ENCODE results near the gene TJP1. TPM values are rescaled to one million over a fixed set of nuclear protein-coding genes. Genes with fewer than 3 reads are reported as not detected.
"Not testable (repeated sequence)": the region's sequence is repeated elsewhere in the genome, so short reads cannot be mapped to it uniquely, and the experiment has no call there.

TJP1 gene
- total RNA-seq, 1 donor from 2014 or later: 0.44 TPM

- no peak overlapping the region for H3K4me3 Mint-ChIP-seq
- no peak overlapping the region for H3K27ac Mint-ChIP-seq
- ATAC-seq (ENCODE audit: low read depth): no peak
- intact Hi-C loops (cut with micrococcal nuclease): no loop called here
- H3K9me3 Mint-ChIP-seq: no peaks in the 10 kb centered on the region
- ChIA-PET CTCF (no interaction called here), POLR2A (no interaction called here)
- H3K27me3 Mint-ChIP-seq: no peaks in the 10 kb centered on the region
- DNase-seq: no peak
- no peaks in the 10 kb centered on the region for H3K4me1 Mint-ChIP-seq
- TF ChIP-seq, protein P1, sequence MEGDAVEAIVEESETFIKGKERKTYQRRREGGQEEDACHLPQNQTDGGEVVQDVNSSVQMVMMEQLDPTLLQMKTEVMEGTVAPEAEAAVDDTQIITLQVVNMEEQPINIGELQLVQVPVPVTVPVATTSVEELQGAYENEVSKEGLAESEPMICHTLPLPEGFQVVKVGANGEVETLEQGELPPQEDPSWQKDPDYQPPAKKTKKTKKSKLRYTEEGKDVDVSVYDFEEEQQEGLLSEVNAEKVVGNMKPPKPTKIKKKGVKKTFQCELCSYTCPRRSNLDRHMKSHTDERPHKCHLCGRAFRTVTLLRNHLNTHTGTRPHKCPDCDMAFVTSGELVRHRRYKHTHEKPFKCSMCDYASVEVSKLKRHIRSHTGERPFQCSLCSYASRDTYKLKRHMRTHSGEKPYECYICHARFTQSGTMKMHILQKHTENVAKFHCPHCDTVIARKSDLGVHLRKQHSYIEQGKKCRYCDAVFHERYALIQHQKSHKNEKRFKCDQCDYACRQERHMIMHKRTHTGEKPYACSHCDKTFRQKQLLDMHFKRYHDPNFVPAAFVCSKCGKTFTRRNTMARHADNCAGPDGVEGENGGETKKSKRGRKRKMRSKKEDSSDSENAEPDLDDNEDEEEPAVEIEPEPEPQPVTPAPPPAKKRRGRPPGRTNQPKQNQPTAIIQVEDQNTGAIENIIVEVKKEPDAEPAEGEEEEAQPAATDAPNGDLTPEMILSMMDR (IDR thresholded peaks at IDR 0.05): no peak
- H3K36me3 Mint-ChIP-seq (ENCODE audit: low read depth): no peaks in the 10 kb centered on the region
These were observed 37.1 kb downstream of the TJP1 start for GRCh38 chr15:29785136-29785535.

DNA sequence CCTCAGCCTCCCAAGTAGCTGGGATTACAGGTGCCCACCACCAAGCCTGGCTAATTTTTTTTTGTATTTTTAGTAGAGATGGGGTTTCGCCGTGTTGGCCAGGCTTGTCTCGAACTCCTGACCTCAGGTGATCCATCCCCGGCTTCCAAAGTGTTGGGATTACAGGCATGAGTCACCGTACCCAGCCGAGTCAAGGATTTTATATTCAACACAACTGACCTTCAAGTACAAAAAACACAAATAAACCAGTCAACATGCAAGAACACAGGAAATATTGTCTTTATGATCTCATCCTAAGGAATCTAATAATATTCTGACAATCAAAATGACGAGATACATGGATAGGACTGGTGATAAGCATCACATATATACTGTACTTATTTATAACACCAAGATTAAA is 37.9 kb downstream of the TJP1 start:
- H3K4me3 Mint-ChIP-seq: no peak overlapping the region
- CTCF ChIA-PET: no interaction called here
- TF ChIP-seq, protein P1 (IDR thresholded peaks at IDR 0.05): no peak
- ATAC-seq (ENCODE audit: low read depth): no peak
- intact Hi-C loops (cut with micrococcal nuclease): no loop called here
- DNase-seq: no peak
- no peaks in the 10 kb centered on the region for H3K4me1 Mint-ChIP-seq
- POLR2A ChIA-PET: no interaction called here
- no peak overlapping the region for H3K27ac Mint-ChIP-seq
- no peaks in the 10 kb centered on the region for H3K36me3 Mint-ChIP-seq (ENCODE audit: low read depth)
- H3K9me3 Mint-ChIP-seq: no peaks in the 10 kb centered on the region
- H3K27me3 Mint-ChIP-seq: no peaks in the 10 kb centered on the region

- H3K27ac Mint-ChIP-seq; H3K4me1 Mint-ChIP-seq; ATAC-seq (ENCODE audit: low read depth); CTCF ChIA-PET; POLR2A ChIA-PET; H3K4me3 Mint-ChIP-seq; H3K9me3 Mint-ChIP-seq; H3K36me3 Mint-ChIP-seq (ENCODE audit: low read depth); intact Hi-C loops (cut with micrococcal nuclease); DNase-seq; H3K27me3 Mint-ChIP-seq: not testable (repeated sequence)
These were observed 39.5 kb downstream of the TJP1 start for GRCh38 chr15:29782816-29783215.

GRCh38 chr15:29778382-29778781 is 43.9 kb downstream of the TJP1 start:
- intact Hi-C loops (cut with micrococcal nuclease): no loop called here
- ATAC-seq (ENCODE audit: low read depth): no peak
- Mint-ChIP-seq H3K9me3 (no peaks in the 10 kb centered on the region), H3K36me3 (ENCODE audit: low read depth) (no peaks in the 10 kb centered on the region), H3K4me3 (no peak overlapping the region), H3K27ac (no peak overlapping the region), H3K4me1 (no peaks in the 10 kb centered on the region), H3K27me3 (peaks cover 11% of the 10 kb centered on the region)
- DNase-seq: no peak
- POLR2A ChIA-PET: no interaction called here
- CTCF ChIA-PET: no interaction called here
- TF ChIP-seq, protein P1 (IDR thresholded peaks at IDR 0.05): no peak

DNA sequence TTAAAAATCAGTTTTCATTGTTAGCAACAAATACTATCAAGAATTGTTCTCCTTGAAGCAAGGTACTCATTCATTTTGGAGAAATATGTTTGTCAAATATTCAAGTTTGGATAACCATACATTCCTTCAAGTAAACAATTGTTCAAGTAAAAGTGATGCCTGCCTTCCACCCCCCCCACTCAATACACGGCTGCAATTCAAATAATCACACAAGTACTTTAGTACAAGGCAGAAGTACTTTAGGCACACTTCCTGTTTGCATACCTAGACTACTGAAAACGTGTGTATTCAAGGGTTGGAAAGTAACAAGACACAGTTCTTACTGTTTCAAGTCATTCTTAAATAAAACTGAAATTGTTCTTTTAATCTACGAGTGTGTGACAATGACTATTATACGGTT is 45.4 kb downstream of the TJP1 start:
- no peak overlapping the region for H3K27ac Mint-ChIP-seq
- POLR2A ChIA-PET: no interaction called here
- peaks cover 11% of the 10 kb centered on the region for H3K27me3 Mint-ChIP-seq
- no peaks in the 10 kb centered on the region for H3K9me3 Mint-ChIP-seq
- CTCF ChIA-PET: interaction anchor here (0.6 kb wide), 1 partner anchor 611 kb away, joined by 3 read pairs; no protein-coding TSS in a partner anchor
- H3K4me3 Mint-ChIP-seq: no peak overlapping the region
- no peaks in the 10 kb centered on the region for H3K4me1 Mint-ChIP-seq
- TF ChIP-seq, protein P1 (IDR thresholded peaks at IDR 0.05): no peak
- ATAC-seq (ENCODE audit: low read depth) (no peak), DNase-seq (no peak)
- intact Hi-C loops (cut with micrococcal nuclease): no loop called here
- H3K36me3 Mint-ChIP-seq (ENCODE audit: low read depth): no peaks in the 10 kb centered on the region

DNA sequence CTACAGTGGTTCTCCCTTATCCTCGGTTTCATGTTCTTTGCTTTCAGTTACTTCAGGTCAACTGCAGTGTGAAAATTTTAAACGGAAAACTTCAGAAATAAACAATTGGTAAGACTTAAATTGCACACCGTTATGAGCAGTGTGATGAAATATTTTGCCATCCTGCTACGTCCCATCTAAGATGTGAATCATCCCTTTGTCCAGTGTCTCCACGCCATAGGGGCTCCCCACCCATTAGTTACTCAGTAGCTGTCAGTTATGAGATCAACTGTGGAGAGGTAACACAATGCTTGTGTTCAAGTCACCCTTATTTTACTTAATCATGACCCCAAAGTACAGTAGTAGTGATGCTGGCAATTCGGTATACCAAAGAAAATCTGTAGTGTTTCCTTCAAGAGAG is 47.4 kb downstream of the TJP1 start:
- Mint-ChIP-seq H3K36me3 (ENCODE audit: low read depth) (no peaks in the 10 kb centered on the region), H3K27ac (no peak overlapping the region), H3K4me3 (no peak overlapping the region), H3K4me1 (no peaks in the 10 kb centered on the region), H3K9me3 (no peaks in the 10 kb centered on the region), H3K27me3 (peaks cover 11% of the 10 kb centered on the region)
- intact Hi-C loops (cut with micrococcal nuclease): no loop called here
- POLR2A ChIA-PET: no interaction called here
- DNase-seq (no peak), ATAC-seq (ENCODE audit: low read depth) (no peak)
- TF ChIP-seq, protein P1 (IDR thresholded peaks at IDR 0.05): no peak
- CTCF ChIA-PET: no interaction called here

All from activated B cell treated with CpG ODN at 0.5 μM for 24 hours (primary cell).